22Rv1 (cell line): Measurements from ENCODE around the gene MAGEF1.
A peak's percentile ranks its signal among the peaks of the same experiment; 100 is the strongest.

Source experiments
- H3K27ac ChIP-seq: fragments of 450-650 bp; 2 replicates; pipeline ENCODE4 v1.5.1; 2017
- CTCF ChIP-seq: fragments of 450-650 bp; IDR thresholded peaks from 2 replicates; pipeline ENCODE4 v1.5.1; 2017; ENCODE audit warnings: mild to moderate bottlenecking
- ZFX ChIP-seq: fragments of 450-650 bp; IDR thresholded peaks from 2 replicates; pipeline ENCODE4 v1.6.1; 2017; ENCODE audit warnings: antibody characterized with exemption, borderline replicate concordance

The MAGEF1 gene

GRCh38 chr3:184748219-184749135, 36.6 kb upstream of the MAGEF1 start:
- no peak overlapping the region for H3K27ac ChIP-seq
- peak; percentile 51 for TF ChIP-seq CTCF
- TF ChIP-seq ZFX: no peak

GRCh38 chr3:184746131-184747120, 34.6 kb upstream of the MAGEF1 start:
- H3K27ac ChIP-seq: no peak overlapping the region

GRCh38 chr3:184745526-184745925, 33.7 kb upstream of the MAGEF1 start:
- H3K27ac ChIP-seq: no peak overlapping the region
- TF ChIP-seq ZFX: no peak
- TF ChIP-seq CTCF: no peak

More at GRCh38 chr3:184746131-184747120, 34.6 kb upstream of the MAGEF1 start:
- TF ChIP-seq CTCF: no peak
- no peak for TF ChIP-seq ZFX

GRCh38 chr3:184743248-184743647, 31.4 kb upstream of the MAGEF1 start:
- TF ChIP-seq ZFX (no peak), CTCF (no peak)
- no peak overlapping the region for H3K27ac ChIP-seq

DNA sequence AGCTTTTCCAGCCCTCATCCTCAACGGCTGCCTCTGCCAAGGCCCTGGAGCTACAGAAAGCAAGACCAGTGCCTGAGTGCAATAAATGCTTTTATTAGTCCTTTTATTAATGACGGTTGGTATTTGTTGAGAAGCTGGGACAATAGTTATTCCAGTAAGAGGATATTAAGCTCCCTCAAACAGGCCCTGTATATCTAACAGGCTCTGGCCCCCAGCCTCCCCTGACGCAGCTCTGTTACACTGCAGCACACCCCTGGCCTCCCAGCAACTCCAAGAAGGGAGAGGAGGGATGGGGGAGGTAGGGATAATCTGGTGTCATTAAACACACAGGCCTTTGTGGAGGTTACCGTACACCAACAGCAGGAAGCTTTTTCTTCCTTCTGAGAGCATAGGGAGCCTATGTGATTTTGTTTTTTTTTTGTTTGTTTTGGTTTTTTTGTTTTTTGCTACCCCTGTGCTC, 30.8 kb upstream of the MAGEF1 start:
- TF ChIP-seq CTCF (no peak), ZFX (no peak)
- no peak overlapping the region for H3K27ac ChIP-seq

DNA sequence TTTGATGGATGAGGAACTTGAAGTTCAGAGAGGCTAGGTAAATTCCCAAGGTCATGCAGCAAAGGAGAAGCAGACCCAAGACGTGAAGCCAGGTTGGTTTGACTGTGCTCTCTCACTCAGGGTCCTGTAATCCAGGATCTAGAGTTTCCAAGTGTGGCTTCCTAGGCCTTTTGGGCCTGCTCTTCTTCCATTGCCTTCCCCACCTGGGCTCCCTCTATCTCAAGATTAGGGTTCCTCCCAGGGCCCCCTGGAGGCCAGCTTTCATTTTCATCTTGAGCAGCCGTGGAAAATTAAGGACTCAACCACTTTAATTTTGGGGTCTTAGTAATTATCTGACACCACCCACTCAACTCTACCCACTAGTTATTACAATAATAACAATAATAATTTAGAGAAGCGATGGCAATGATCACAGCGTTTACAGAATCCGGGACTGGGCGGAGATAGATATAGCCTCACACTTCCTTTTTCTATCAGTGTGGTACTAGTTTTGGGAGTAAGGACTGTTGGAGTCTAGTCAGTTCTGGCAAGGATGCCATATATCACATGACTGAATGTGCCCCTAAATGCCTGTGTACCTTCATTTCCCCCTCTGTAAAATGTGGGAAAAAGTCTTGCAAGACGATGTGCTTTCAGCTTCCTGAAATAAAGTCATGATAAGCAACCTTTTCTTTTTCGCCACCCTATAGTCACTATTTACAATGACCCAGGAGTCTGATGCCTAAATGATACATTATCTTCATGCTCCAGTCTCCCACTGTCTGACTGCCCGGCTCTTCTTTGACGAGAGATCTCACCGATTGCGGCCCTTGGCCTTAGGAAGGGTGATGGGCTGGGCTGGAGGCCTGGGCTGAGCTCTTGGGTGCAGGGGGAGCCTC, 30.2 kb upstream of the MAGEF1 start:
- H3K27ac ChIP-seq: no peak overlapping the region
- TF ChIP-seq ZFX (no peak), CTCF (no peak)
